D341Med (cell line): ENCODE results near the gene EGF.
"Not testable (repeated sequence)": the region's sequence is repeated elsewhere in the genome, so short reads cannot be mapped to it uniquely, and the experiment has no call there.

Experiments used
- DNase-seq: peaks from one replicate; pipeline ENCODE4 v3.0.0; 2012; ENCODE audit warnings: low spot score

Gene EGF

GRCh38 chr4:109914322-109914721 is 1.6 kb downstream of the EGF start:
- no peak for DNase-seq

- no peak for DNase-seq
These were observed 2.8 kb downstream of the EGF start for GRCh38 chr4:109915385-109916026.

GRCh38 chr4:109916027-109916409 is 3.3 kb downstream of the EGF start:
- DNase-seq, result no peak

GRCh38 chr4:109921384-109921808 is 8.7 kb downstream of the EGF start:
- no peak for DNase-seq

GRCh38 chr4:109925396-109925795 is 12.7 kb downstream of the EGF start:
- no peak for DNase-seq

- no peak for DNase-seq
These were observed 15.8 kb downstream of the EGF start for GRCh38 chr4:109928327-109929045.

GRCh38 chr4:109930464-109930863 is 17.8 kb downstream of the EGF start:
- DNase-seq, result no peak

GRCh38 chr4:109930872-109931271 is 18.2 kb downstream of the EGF start:
- DNase-seq, result no peak

GRCh38 chr4:109931318-109931717 is 18.6 kb downstream of the EGF start:
- no peak for DNase-seq

- DNase-seq, result not testable (repeated sequence)
These were observed 24.7 kb downstream of the EGF start for GRCh38 chr4:109937352-109937751.

- DNase-seq, result no peak
These were observed 26.5 kb downstream of the EGF start for GRCh38 chr4:109939190-109939589.

- DNase-seq, result no peak
These were observed 29.7 kb downstream of the EGF start for GRCh38 chr4:109942292-109942926.

- DNase-seq, result no peak
These were observed 31.1 kb downstream of the EGF start for GRCh38 chr4:109943745-109944144.

- DNase-seq, result no peak
These were observed 31.9 kb downstream of the EGF start for GRCh38 chr4:109944591-109944990.

- DNase-seq, result no peak
These were observed 32.4 kb downstream of the EGF start for GRCh38 chr4:109945056-109945455.

- DNase-seq, result no peak
These were observed 33.4 kb downstream of the EGF start for GRCh38 chr4:109946120-109946519.

GRCh38 chr4:109947457-109947856 is 34.8 kb downstream of the EGF start:
- DNase-seq, result no peak

GRCh38 chr4:109947918-109948317 is 35.2 kb downstream of the EGF start:
- no peak for DNase-seq

- not testable (repeated sequence) for DNase-seq
These were observed 36.5 kb downstream of the EGF start for GRCh38 chr4:109949099-109949718.

- no peak for DNase-seq
These were observed 39.9 kb downstream of the EGF start for GRCh38 chr4:109952612-109953011.

GRCh38 chr4:109953556-109953955 is 40.9 kb downstream of the EGF start:
- no peak for DNase-seq

- DNase-seq, result no peak
These were observed 42.5 kb downstream of the EGF start for GRCh38 chr4:109955146-109955545.

GRCh38 chr4:109957227-109957626 is 44.5 kb downstream of the EGF start:
- DNase-seq, result no peak
